Astrocyte of the spinal cord (primary cell): ENCODE results near the gene RIMBP2.

Experiments
- DNase-seq: peaks from one replicate; pipeline ENCODE4 v3.0.0; 2011; ENCODE audit warnings: low read depth, low spot score
- H3K4me3 ChIP-seq: 2 replicates; pipeline ENCODE4 v1.5.1; 2011; ENCODE audit warnings: low read depth, mild to moderate bottlenecking, low read length, moderate library complexity
- in situ Hi-C: cut with HindIII; loops from 2 replicates; pipeline ENCODE4 v1.10.0; 2017; ENCODE audit warnings: low sequenced_read_pairs
- TF ChIP-seq, protein P1 (sequence below): IDR thresholded peaks from 2 replicates; pipeline ENCODE4 v1.5.1; 2012; ENCODE audit warnings: low read depth, mild to moderate bottlenecking, low read length, inconsistent platforms

The RIMBP2 gene

GRCh38 chr12:130661486-130662255 is 54.4 kb downstream of the RIMBP2 start:
- TF ChIP-seq, protein P1, sequence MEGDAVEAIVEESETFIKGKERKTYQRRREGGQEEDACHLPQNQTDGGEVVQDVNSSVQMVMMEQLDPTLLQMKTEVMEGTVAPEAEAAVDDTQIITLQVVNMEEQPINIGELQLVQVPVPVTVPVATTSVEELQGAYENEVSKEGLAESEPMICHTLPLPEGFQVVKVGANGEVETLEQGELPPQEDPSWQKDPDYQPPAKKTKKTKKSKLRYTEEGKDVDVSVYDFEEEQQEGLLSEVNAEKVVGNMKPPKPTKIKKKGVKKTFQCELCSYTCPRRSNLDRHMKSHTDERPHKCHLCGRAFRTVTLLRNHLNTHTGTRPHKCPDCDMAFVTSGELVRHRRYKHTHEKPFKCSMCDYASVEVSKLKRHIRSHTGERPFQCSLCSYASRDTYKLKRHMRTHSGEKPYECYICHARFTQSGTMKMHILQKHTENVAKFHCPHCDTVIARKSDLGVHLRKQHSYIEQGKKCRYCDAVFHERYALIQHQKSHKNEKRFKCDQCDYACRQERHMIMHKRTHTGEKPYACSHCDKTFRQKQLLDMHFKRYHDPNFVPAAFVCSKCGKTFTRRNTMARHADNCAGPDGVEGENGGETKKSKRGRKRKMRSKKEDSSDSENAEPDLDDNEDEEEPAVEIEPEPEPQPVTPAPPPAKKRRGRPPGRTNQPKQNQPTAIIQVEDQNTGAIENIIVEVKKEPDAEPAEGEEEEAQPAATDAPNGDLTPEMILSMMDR = no peak
- no peak for DNase-seq
- H3K4me3 ChIP-seq = no peak overlapping the region
- in situ Hi-C loops = no loop called here

DNA sequence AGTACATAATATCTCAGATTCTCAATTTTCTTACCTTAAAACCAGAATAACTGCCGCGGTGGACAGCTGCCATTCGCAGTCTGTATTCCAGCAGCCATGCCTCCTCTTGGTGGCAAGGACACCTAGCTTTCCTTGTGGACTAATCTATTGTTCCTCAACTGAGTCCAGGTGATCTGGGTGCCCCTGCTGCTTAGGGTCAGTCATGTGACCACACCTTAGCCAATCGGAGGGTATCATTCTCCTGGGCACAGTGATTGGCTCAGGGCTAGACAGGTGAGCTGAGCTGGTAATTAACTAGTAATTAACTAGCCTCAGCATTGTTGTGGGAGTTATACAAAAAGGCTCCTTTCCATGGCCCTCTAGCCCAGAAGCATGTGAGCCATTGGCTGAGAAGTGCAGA is 55.0 kb downstream of the RIMBP2 start:
- TF ChIP-seq, protein P1 = no peak
- in situ Hi-C loops = no loop called here
- no peak for DNase-seq
- no peak overlapping the region for H3K4me3 ChIP-seq

GRCh38 chr12:130658145-130658911 is 57.8 kb downstream of the RIMBP2 start:
- in situ Hi-C loops = no loop called here
- DNase-seq = no peak
- TF ChIP-seq, protein P1 = no peak
- H3K4me3 ChIP-seq = no peak overlapping the region

DNA sequence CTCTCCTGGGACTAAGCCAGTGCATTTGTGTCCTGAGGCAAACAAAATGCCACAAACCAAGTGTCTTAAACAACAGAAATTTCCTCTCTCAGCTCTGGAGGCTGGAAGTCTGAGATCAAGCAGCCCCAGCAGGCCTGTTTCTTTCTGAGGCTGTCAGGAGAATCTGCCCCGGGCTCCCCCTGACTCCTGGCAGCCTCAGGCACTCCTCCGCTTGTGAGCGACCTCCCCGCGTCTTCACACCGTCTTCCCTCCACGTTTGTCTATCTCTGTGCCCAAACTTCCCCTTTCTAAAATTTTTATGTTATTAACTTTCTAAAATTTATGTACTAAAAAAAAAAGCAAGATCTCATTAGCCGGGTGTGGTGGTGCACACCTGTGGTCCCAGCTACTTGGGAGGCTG is 59.7 kb downstream of the RIMBP2 start:
- TF ChIP-seq, protein P1 = no peak
- DNase-seq = no peak
- H3K4me3 ChIP-seq = no peak overlapping the region
- in situ Hi-C loops = no loop called here

DNA sequence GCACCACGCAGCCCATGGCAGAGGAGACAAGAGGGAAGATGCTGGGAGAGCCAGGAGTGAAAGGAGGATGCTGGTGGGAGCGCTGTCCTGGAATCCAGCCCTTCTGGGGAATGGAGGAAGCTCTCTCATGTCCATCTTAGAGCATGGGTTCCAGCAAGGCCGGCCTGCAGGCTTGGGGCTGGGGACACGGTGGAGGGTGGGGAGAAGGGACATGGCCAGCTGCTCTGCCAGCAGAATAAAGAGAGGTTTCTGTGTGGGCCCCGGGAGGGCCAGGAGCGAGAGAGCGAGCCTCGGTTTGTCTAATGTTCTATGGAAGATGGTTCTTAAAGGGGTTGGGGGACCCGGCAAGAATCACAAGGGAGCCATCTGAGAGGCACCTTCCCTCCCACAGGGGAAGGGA is 60.2 kb downstream of the RIMBP2 start:
- in situ Hi-C loops = no loop called here
- H3K4me3 ChIP-seq = no peak overlapping the region
- TF ChIP-seq, protein P1 = no peak
- no peak for DNase-seq

DNA sequence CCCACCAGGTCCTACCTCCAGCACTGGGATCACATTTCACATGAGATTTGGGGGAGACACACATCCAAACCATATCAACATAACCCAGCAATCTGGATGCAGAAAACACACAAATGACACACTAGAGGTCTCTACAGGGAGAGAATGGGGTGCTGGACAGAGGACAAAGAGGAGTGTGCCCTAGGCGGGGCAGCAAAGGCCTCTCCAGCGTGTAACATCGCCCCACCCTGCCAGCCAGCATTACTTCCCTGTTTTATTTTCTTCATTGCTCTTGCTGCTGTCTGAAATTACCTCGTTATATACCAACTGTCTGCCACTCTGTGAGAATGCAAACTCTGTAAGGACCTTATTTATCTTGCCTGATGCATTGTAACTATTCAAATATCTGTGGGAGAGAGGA is 61.1 kb downstream of the RIMBP2 start:
- H3K4me3 ChIP-seq = no peak overlapping the region
- DNase-seq = no peak
- TF ChIP-seq, protein P1 = no peak
- in situ Hi-C loops = no loop called here
